A673 (cell line): ENCODE data around the gene MIGA2. TPM values are rescaled to one million over a fixed set of nuclear protein-coding genes. Genes with fewer than 3 reads are reported as not detected.

Source experiments
- BruUV-seq: library from RNA; stranded (reverse); fragments of 400-500 nt; replicated peaks from 2 replicates; lab custom pipeline; 2021; lab: Mats Ljungman, UMichigan
- CTCF ChIA-PET: fragments of 300-600 bp; sonication (Branson Sonifier 250); formaldehyde crosslinking; loops from one replicate; lab custom pipeline; 2022; ENCODE audit warnings: antibody characterized with exemption; lab: Charles Lee
- POLR2A ChIA-PET: fragments of 300-600 bp; sonication (Branson Sonifier 250); formaldehyde crosslinking; loops from one replicate; lab custom pipeline; 2022; ENCODE audit warnings: antibody characterized with exemption; ENCODE audit not compliant: low non-redundant PET; lab: Charles Lee
- DNase-seq: peaks from one replicate; pipeline ENCODE4 v3.0.0-alpha.2; 2015; ENCODE audit warnings: low spot score
- H3K27ac ChIP-seq: fragments of 200-600 bp; sonication (generic); 2 replicates; pipeline ENCODE4 v1.5.1; 2016; ENCODE audit warnings: mixed run types, low read depth, mild to moderate bottlenecking, mixed read lengths, antibody characterized with exemption, low read length; ENCODE audit not compliant: poor library complexity, severe bottlenecking
- H3K27me3 ChIP-seq: fragments of 200-600 bp; sonication (generic); replicated peaks from 2 replicates; pipeline ENCODE4 v1.6.1; 2017; ENCODE audit warnings: mixed run types, low read depth, mild to moderate bottlenecking, mixed read lengths, antibody characterized with exemption, low read length; ENCODE audit not compliant: insufficient read depth, poor library complexity
- H3K36me3 ChIP-seq: fragments of 200-600 bp; sonication (generic); 2 replicates; pipeline ENCODE4 v1.6.1; 2016; ENCODE audit warnings: mixed run types, mild to moderate bottlenecking, mixed read lengths, antibody characterized with exemption, low read length; ENCODE audit not compliant: insufficient read depth, poor library complexity, severe bottlenecking
- H3K4me1 ChIP-seq: fragments of 200-600 bp; sonication (generic); 2 replicates; pipeline ENCODE4 v1.6.1; 2017; ENCODE audit warnings: mixed run types, mild to moderate bottlenecking, mixed read lengths, antibody characterized with exemption, low read length; ENCODE audit not compliant: insufficient read depth, poor library complexity, severe bottlenecking
- H3K4me3 ChIP-seq: fragments of 200-600 bp; sonication (generic); 2 replicates; pipeline ENCODE4 v1.5.1; 2016; ENCODE audit warnings: low read depth, mixed run types, mild to moderate bottlenecking, mixed read lengths, low read length; ENCODE audit not compliant: poor library complexity, severe bottlenecking
- H3K9me3 ChIP-seq: fragments of 200-600 bp; sonication (generic); 2 replicates; pipeline ENCODE4 v1.6.1; 2016; ENCODE audit warnings: mixed run types, low read depth, mild to moderate bottlenecking, mixed read lengths, antibody characterized with exemption, low read length; ENCODE audit not compliant: poor library complexity, severe bottlenecking
- EZH2 ChIP-seq: fragments of 200-600 bp; sonication (generic); IDR thresholded peaks from 2 replicates; pipeline ENCODE4 v1.6.1; 2017; ENCODE audit warnings: borderline replicate concordance, low read depth, mild to moderate bottlenecking, mixed read lengths, antibody characterized with exemption, low read length; ENCODE audit not compliant: poor library complexity, severe bottlenecking
- intact Hi-C: fragments of 100-400 bp; cut with micrococcal nuclease; formaldehyde crosslinking; loops from one replicate; pipeline ENCODE4 v1.10.0; 2022; ENCODE audit not compliant: unreplicated experiment
- total RNA-seq: library from RNA; stranded (reverse); gene quantifications from 2 replicates; pipeline ENCODE4 v1.2.3, GENCODE V29; 2021
- TF ChIP-seq, protein P1 (sequence below): fragments of 300-800, 200-600 bp; sonication (generic); conservative IDR thresholded peaks from 2 replicates; pipeline ENCODE4 v1.5.1; 2017; ENCODE audit warnings: low read depth, mild to moderate bottlenecking, antibody characterized with exemption, low read length, moderate library complexity, mixed read lengths

Gene MIGA2
- total RNA-seq, 1 experiment from 2014 or later, result 27.7 TPM

DNA sequence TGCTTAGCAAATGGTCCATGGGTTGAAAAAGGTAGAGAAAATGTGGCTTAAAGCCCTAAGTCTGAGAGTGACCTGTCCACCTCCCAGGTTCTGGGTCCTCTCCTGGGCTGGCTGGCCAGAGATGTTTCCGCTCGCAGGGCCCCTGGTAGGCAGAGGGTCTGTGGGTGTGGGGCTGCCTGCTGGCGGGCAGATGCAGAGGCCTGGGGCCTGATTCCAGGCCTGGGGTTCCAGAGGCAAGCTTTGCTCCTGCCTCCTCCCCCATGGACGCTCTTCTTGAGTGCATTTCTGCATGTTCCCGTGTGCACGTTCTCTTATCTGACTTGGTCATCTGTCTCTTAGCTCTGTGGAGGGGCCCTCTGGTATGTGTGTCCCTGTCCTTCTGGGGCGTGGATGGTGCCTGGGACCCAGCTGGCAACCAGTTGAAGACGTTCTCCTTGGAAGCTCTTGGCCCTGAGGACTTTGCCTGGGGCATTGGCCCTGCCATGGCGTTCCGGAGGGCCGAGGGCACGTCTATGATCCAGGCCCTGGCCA, 3.8 kb downstream of the MIGA2 start:
- no TSS peak for BruUV-seq
- POLR2A ChIA-PET, result no interaction called here
- intact Hi-C loops, result no loop called here

DNA sequence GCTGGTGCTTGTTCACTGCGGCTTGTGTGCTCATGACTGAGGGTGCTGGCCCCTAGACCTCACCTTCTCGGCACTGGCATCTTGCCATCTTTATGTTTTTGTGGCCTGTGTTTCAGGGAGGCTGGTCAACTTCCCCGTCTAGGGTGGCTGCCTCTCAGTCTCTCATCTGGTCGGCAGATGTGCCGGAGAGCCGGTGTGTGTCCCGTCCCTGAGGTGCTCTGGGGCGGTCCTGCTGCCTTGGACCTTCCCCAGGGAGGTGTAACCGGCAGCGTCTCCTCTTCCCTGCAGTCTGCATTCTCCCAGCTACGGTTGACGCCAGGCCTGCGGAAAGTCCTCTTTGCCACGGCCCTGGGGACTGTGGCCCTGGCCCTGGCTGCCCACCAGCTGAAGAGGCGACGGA, 5.6 kb downstream of the MIGA2 start:
- peaks cover 12% of the 10 kb centered on the region for H3K4me1 ChIP-seq
- POLR2A ChIA-PET, result no interaction called here
- CTCF ChIA-PET, result no interaction called here
- H3K36me3 ChIP-seq, result peaks cover 8% of the 10 kb centered on the region
- no peak overlapping the region for H3K4me3 ChIP-seq
- no peak overlapping the region for H3K27ac ChIP-seq
- no TSS peak for BruUV-seq
- H3K27me3 ChIP-seq, result no peaks in the 10 kb centered on the region
- no peaks in the 10 kb centered on the region for H3K9me3 ChIP-seq
- no peak for DNase-seq
- intact Hi-C loops, result no loop called here
- no peak for TF ChIP-seq EZH2
- TF ChIP-seq, protein P1, sequence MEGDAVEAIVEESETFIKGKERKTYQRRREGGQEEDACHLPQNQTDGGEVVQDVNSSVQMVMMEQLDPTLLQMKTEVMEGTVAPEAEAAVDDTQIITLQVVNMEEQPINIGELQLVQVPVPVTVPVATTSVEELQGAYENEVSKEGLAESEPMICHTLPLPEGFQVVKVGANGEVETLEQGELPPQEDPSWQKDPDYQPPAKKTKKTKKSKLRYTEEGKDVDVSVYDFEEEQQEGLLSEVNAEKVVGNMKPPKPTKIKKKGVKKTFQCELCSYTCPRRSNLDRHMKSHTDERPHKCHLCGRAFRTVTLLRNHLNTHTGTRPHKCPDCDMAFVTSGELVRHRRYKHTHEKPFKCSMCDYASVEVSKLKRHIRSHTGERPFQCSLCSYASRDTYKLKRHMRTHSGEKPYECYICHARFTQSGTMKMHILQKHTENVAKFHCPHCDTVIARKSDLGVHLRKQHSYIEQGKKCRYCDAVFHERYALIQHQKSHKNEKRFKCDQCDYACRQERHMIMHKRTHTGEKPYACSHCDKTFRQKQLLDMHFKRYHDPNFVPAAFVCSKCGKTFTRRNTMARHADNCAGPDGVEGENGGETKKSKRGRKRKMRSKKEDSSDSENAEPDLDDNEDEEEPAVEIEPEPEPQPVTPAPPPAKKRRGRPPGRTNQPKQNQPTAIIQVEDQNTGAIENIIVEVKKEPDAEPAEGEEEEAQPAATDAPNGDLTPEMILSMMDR, result no peak

More for the DNA sequence above, 3.8 kb downstream of the MIGA2 start:
- H3K9me3 ChIP-seq, result no peaks in the 10 kb centered on the region
- no peak for DNase-seq
- no peak overlapping the region for H3K4me3 ChIP-seq
- no peak overlapping the region for H3K27ac ChIP-seq
- TF ChIP-seq EZH2, result no peak
- TF ChIP-seq, protein P1, result no peak
- H3K27me3 ChIP-seq, result no peaks in the 10 kb centered on the region
- CTCF ChIA-PET, result no interaction called here
- peaks cover 12% of the 10 kb centered on the region for H3K4me1 ChIP-seq
- H3K36me3 ChIP-seq, result peaks cover 8% of the 10 kb centered on the region

GRCh38 chr9:129052592-129052991, 16.2 kb downstream of the MIGA2 start:
- no peaks in the 10 kb centered on the region for H3K27me3 ChIP-seq
- no TSS peak for BruUV-seq
- ChIA-PET POLR2A (no interaction called here), CTCF (no interaction called here)
- H3K27ac ChIP-seq, result no peak overlapping the region
- no peak for DNase-seq
- no peaks in the 10 kb centered on the region for H3K36me3 ChIP-seq
- no peaks in the 10 kb centered on the region for H3K4me1 ChIP-seq
- intact Hi-C loops, result no loop called here
- no peak overlapping the region for H3K4me3 ChIP-seq
- no peaks in the 10 kb centered on the region for H3K9me3 ChIP-seq
- TF ChIP-seq EZH2, result no peak
- TF ChIP-seq, protein P1, result no peak
